Nucleus accumbens (tissue), 56 donors: ENCODE data around the gene TRIM49C.
"Not testable (repeated sequence)": the region's sequence is repeated elsewhere in the genome, so short reads cannot be mapped to it uniquely, and the experiment has no call there.

Source experiments
- DNase-seq, 56 donors: peaks; one replicate each; lab custom pipeline; 2025; lab: John Stamatoyannopoulos, UW

The TRIM49C gene, protein sequence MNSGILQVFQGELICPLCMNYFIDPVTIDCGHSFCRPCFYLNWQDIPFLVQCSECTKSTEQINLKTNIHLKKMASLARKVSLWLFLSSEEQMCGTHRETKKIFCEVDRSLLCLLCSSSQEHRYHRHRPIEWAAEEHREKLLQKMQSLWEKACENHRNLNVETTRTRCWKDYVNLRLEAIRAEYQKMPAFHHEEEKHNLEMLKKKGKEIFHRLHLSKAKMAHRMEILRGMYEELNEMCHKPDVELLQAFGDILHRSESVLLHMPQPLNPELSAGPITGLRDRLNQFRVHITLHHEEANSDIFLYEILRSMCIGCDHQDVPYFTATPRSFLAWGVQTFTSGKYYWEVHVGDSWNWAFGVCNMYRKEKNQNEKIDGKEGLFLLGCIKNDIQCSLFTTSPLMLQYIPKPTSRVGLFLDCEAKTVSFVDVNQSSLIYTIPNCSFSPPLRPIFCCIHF

DNA sequence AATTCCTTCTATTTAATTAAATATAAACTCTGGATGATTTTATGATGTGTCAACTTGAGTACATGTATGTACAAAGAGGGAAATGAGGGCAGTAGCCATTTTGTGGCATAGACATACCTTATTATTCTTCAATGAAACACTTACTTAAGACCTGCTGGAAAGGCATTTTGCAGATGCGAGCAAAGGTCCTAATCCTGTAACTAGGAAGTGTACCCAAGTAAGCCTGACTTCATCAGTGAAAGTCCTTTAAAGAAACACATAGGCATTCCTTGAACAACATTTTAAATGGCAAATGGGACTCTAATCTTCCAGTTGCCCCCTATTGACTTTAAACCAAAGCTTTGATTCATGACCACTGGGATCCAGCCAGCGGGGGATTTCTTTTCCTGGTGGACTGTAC lies at the start of gene TRIM49C:
TRIM49C (plus strand) TSS at position 301 of the 400 bp plus-strand sequence. CDS start 4,106 bp downstream, outside the sequence.
- not testable (repeated sequence) for DNase-seq

- DNase-seq = not testable (repeated sequence)
Measured at GRCh38 chr11:90024184-90024583, 6.7 kb upstream of the TRIM49C start.

DNA sequence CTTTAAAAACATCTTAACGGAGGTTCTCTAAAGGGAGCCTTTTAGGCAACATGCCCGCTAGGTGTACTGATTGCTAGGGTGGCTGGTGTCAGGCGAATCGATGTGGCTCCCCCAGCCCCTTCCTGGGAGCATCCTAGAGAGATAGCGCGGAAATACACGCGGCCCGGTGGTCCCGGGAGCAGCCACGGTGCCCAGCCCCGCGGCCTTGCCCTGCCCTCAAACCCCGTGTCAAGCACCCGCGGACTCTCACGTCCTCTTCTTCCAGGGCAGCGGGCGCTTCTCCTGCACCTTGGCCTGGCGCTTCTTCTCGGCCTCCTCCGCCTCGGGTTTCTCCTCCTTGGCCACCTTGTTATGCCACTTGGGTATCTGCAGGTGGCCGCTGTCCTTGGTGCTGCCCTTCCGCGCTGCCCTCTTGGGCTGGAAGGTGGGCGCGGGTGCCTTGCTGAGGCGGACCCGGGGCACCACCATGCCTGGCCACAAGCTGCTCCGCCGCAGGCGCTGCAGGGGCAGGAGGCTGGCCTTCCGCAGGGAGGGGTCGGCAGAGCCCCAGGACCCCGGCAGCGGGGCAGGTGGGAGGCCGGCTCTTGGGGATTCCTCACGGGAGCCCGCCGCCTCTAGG lies 20.8 kb downstream of the TRIM49C start:
- DNase-seq = not testable (repeated sequence)

GRCh38 chr11:90052311-90052710 lies 21.4 kb downstream of the TRIM49C start:
- DNase-seq = peak in 10 of 56 donors; percentile 1 to 30 (median 5)

- not testable (repeated sequence) for DNase-seq
Measured at GRCh38 chr11:90053545-90053944, 22.6 kb downstream of the TRIM49C start.

DNA sequence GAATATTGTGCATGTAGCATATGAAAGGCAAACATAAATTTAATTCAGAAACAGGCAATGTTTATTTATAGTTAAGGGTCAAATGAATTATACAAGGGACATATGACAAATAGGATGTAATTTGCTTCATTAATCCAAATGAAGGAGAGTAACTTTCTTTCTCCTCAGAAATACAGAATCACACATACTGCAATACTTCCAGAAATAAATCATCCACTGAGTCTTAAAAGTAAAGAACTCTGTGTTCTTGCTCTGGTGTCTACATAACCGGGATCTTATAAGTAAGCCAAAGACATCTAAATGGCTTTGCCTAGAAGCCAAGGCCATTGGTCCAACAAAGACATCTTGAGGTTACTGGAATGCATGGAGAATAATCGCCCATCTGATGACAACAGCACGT lies 54.7 kb downstream of the TRIM49C start, which contains the start of gene UBTFL1:
UBTFL1 (plus strand) TSS at position 301 of the 400 bp plus-strand sequence; CDS start at position 301, 0 bp downstream.
- not testable (repeated sequence) for DNase-seq

DNA sequence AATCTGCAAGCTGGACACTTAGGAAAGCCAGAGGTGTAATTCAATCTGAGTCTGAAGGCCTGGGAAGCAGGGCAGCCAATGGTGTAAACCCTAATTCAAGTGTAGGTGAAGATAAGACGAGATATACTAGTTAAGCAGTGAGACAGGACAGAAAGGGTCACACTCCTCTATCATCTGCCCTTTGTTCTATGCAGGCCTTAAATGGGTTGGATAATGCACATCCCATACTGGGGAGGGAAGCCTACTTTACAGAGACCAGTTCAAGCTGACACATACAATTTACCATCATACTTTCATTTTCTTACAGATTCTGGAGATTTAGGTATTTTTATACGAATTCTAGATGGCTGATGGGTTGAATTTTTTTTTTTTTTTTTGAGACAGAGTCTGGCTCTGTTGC lies 57.8 kb downstream of the TRIM49C start:
- DNase-seq = not testable (repeated sequence)
